Embryonic facial prominence (tissue), 1 donor: Measurements from ENCODE around the gene UQCRH.
"Not testable (repeated sequence)": the region's sequence is repeated elsewhere in the genome, so short reads cannot be mapped to it uniquely, and the experiment has no call there.

Experiments
- DNase-seq: peaks from one replicate; pipeline ENCODE4 v3.0.0-alpha.2; 2016; ENCODE audit errors: extremely low spot score

UQCRH gene

DNA sequence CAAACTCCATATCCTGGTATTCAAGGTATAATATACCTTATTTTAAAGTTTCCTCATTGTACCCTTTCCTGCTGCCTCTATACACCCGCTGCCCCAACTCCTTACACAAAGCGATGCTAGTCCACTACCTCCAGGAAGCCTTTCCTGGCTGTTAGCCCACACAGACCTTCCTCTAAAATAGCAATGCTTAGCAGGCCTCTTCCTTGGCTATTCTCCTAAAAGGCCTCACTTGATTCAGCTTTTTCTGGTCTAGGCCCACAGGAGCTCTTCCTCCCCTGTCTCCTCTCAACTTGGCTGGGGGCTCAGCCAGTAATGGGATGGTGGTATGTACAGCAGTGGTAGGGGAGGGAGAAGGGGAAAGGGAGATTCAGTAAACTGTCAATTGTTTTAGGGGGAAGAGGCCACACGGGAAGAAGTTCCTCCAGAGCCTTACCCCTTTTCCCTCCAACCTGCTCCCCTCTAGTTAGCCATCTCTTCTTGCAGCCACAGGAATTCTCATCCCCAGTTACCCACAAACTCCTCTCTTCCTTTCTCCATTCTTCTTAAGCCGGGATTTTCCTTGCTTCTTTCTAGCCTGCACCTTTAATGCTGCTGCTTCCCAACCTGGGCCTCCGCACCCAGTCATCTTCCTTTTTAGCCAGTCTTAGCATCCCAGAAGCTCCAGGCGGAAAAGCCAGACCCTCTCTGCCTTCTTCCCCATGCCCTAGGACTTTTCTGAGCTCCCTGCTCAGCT lies 2.7 kb upstream of the UQCRH start:
- DNase-seq = no peak

DNA sequence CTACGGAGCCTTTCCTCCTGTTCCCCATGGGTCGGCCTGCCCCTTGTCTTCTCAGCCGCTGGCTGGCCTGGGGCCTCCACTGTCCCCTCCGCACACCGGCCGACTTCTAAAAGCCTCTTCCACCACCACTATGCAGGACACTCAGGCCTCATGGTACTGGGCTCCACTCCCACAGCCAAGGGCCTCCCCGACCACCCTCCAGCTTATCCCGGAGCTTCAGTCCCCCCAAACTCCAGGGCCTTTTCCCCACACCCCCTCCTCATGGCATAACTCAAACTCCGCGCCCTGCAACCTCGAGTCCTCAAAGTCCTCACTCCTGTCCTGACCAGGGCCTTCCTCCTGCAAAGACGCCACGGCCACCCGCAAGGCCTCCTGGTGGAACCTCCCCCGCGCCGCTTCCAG lies 2.1 kb upstream of the UQCRH start:
- no peak for DNase-seq

DNA sequence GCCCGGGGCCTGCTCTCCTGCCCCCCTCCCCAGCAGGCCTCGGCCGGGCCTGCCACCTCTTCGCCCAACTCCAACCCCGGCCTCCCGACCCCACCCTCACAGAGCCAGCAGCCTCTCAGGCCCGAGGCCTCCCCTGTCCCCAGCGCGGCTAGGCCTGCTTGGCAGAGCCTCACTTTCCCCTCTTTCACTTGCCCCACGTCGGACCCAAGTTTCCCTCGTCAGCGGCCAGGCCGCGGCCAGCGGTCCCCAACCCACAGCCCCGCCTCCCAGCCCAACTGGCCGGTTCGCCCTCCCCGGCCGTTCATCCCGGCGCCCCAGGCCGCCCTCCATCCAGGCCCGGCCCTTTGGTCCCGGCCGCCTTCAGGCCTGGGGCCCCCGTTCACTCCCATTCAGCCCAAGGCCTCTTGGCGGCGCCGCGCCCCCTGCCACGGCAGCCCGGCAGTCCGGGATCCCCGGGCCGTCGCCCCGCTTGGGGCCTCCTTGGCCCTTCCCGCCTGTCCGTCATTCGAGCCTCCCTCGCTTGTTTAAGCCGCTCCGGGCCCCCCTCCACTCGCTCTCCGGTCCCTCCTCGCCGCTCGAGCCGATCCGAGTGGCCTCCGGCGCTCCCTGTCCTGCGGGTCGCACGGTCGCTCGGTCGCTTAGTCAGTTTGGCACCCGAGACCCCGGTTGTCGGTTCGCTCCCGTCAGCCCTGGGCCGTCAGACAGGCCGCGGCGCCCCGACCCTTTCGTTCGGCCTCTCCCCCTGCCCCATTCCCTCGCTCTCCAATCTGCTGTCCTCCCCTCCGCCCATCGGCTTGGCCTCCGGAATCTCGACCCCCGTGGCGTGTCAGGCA lies 1.5 kb upstream of the UQCRH start:
- DNase-seq = no peak

DNA sequence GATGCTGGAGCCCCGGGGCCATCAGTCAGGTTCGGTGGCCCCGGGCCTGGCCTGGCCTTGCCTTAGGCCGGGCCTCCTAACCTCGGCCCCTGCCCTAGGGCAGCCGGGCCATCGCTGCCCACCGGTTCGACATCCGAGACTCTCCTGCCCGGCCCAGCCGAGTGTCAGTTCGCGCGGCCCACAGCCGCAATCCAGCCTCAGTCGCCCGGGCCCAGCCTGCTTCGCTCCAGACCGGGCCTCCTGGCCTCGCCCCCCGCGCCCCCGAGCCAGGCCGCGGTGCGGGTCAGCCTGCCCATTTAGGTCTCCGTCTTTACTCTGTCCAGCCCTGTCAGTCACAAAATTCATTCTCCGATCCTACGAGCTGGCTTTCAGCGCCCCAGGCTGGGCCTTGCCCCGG lies 859 bp upstream of the UQCRH start:
- DNase-seq = no peak

DNA sequence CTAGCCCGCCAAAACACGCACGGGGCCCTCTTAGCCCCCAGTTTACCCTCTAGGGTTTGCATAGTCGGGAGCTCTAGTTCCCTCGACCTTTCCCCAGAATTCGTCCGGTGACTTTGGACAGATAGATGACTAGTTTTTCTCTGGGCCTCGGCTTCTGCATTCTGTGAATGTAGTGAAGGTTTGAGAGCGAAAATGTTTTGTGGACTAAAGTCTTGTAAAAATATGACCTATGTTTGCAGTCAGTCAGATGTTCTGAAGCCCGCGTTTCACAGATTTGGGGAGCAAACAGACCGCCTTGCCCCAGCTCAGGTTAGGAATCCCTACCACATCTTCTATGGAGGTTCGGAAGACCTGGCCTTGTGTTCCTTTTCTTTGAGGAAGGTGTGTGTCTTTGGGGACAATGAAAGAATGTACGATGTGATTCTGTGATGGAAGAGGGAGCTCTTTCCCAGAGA lies 401 bp downstream of the UQCRH start:
- peak; percentile 7 for DNase-seq

DNA sequence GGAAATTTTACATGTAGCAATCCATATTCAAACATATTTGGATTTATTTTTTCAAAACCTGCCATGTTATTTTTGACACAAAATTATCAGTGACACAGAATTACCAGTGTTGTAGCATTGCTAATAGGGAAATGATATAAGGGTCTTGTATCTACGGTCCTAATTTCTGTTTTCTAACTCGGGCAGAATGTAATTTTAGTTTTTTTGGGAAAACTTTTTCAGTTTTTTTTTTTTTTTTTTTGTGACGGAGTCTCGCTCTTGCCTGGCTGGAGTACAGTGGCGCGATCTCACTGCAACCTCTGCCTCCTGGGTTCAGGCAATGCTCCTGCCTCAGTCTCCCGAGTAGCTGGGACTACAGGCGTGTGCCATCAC lies 2.6 kb downstream of the UQCRH start:
- no peak for DNase-seq

DNA sequence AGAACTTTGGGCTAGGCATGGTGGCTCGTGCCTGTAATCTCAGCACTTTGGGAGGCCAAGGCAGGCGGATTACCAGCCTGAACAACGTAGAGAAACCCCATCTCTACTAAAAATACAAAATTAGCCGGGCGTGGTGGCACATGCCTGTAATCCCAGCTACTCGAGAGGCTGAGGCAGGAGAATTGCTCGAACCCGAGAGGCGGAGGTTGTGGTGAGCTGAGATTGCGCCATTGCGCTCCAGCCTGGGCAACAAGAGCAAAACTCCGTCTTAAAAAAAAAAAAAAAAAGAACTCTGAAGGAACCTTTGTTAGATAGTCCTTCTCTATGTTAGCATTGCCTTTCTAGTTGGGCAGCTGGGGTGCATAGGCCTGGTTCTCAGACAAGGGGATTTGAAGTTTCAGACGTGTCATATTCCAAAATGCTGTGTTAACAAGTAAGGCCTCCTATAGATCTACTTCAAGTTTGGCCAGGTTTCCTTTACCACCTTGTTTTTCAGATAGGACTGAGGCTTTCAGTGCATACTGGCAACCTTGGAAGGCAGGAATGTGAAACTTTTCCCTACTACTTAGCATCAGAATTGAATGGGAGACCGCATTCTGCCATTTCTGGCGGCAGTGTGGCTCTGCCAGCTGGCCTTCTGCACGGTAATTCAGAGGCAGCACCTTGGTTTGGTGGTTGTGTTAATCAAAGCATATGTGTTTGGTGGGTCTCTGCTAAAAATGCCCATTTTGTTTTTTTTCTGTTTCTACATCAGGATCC lies 6.1 kb downstream of the UQCRH start:
- DNase-seq = no peak

DNA sequence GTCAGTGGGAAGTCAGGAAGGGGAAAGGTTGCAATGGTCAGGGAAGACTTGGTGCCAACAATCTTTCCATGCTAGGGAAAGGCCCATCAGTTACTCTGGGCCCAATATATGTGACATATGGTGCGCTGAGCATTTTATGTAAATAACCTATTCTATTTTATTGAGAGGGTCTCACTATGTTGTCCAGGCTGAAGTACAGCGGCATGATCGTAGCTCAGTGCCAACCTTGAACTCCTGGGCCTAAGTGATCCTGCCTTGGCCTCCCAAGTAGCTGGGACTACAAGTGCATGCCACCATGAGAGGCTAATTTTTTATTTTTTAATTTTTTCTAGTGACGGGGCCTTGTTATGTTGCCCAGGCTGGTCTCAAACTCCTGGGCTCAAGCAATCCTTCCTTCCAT lies 6.8 kb downstream of the UQCRH start:
- no peak for DNase-seq

DNA sequence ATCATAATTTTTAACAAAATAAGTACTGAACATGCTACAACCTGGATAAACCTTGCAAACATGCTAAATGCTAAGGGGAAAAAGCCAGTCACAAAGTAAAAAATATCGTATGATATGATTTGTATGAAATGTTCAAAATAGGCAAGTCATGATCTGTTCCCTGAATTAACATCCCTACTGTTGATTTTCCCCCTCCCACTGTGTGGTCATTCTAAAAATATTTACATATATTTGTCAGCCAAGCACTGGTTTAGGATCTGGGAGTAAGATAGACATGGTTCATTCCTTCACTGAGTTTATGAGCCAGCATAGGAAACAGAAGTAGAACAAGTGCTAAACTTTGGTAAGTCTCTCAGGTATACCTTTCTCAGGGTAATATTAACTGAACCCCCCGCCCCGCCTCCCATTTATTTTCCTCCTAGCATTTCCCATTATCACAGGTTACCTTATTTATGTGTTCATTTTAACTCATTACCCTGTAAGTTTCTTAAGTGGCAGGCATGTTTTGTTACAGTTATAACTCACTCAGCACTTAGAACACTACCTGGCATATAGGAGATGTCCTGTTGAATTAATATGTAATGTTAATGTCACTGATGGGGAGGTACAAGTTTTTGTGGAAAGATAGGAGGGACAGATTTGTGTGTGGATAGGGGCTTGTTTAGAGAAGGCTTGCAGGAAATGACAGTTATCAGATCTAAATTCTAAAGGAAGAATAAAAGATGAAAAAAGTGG lies 12.3 kb downstream of the UQCRH start:
- DNase-seq = no peak

DNA sequence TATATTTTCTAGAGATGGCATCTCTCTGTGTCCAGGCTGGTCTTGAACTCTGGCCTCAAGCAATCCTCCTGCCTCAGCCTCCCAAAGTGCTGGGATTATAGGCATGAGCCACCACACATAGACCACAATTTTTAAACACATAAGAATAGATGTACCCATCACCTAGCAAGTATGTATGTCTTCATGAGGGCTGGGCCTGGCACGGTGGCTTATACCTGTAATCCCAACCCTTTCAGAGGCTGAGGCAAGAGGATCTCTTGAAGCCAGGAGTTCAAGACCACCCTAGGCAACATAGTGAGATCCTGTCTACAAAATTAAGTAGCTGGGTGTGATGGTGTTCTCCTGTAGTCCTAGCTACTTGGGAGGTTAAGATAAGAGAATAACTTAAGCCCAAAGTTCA lies 13.8 kb downstream of the UQCRH start:
- DNase-seq = no peak

DNA sequence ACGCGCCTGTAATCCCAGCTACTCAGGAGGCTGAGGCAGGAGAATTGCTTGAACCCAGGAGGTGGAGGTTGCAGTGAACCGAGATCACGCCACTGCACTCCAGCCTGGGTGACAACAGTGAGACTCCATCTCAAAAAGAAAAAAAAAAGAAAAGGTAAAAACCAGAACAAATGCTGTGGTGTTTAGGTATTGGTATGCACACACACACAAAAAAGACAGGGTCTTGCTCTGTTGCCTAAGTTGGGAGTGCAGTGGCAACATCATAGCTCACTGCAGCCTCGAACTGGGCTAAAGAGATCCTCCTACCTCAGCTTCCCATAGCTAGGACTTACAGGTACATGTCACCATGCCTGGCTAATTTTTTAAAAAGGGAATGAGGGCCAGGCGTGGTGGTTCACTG lies 15.8 kb downstream of the UQCRH start:
- not testable (repeated sequence) for DNase-seq

DNA sequence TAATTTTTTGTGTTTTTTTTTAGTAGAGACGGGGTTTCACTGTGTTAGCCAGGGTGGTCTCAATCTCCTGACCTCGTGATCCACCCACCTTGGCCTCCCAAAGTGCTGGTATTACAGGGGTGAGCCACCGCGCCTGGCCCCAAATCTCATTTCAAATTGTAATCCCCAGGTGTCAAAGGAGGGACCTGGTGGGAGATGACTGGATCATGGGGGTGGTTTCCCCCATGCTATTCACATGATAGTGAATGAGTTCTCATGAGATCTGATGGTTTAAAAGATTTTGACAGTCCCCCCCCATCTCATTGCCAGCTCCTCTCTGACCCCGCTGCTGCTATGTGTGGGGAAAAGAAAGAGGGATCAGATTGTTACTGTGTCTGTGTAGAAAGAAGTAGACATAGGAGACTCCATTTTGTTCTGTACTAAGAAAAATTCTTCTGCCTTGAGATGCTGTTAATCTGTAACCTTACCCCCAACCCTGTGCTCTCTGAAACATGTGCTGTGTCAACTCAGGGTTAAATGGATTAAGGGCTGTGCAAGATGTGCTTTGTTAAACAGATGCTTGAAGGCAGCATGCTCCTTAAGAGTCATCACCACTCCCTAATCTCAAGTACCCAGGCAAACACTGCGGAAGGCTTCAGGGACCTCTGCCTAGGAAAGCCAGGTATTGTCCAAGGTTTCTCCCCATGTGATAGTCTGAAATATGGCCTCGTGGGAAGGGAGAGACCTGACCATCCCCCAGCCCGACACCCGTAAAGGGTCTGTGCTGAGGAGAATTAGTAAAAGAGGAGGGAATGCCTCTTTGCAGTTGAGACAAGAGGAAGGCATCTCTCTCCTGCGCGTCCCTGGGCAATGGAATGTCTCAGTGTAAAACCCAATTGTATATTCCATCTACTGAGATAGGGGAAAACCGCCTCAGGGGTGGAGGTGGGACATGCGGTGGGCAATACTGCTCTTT lies 16.7 kb downstream of the UQCRH start:
- not testable (repeated sequence) for DNase-seq

DNA sequence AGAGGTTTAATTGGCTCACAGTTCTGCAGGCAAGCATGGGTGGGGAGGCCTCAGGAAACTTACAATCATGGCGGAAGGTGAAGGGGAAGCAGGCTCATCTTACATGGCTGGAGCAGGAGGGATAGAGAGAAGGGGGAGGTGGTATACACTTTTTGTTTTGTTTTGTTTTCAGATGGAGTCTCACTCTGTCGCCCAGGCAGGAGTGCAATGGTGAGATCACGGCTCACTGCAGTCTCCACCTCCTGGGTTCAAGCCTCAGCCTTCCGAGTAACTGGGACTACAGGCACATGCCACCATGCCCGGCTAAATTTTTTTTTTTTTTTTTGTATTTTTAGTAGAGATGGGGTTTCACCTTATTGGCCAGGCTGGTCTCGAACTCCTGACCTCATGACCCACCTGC lies 18.7 kb downstream of the UQCRH start:
- DNase-seq = not testable (repeated sequence)

DNA sequence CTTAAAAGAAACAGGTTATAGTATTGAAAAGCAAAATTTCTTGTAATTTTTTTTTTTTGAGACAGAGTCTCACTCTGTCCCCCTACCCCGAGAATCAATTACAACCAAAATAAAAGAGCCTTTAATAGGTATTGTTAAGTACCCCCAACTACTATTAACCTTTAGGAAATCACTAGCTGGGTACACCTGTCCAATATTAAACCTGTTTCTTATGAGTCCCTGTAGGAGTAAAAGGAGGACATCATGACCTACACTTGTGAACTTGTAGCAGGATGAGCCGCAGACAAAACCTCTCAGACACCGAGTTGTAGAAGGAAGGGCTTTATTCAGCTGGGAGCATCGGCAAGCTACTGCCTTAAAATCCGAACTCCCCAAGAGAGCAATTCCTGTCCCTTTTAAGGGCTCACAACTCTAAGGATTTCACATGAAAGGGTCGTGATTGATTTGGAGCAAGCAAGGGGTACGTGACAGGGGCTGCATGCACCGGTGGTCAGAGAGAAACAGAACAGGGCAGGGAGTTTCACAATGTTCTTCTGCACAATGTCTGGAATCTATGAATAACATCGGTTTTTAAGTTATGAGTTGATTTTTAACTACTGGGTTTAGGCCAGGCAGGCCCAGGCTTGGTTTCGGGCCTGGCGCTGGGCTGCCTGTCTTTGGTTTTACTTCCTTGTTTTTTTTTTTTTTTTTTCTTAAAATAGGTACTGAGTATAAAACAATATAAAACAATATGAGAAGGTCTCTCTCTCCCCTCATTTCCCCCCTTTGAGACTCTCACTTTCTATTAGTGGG lies 22.0 kb downstream of the UQCRH start:
- not testable (repeated sequence) for DNase-seq

DNA sequence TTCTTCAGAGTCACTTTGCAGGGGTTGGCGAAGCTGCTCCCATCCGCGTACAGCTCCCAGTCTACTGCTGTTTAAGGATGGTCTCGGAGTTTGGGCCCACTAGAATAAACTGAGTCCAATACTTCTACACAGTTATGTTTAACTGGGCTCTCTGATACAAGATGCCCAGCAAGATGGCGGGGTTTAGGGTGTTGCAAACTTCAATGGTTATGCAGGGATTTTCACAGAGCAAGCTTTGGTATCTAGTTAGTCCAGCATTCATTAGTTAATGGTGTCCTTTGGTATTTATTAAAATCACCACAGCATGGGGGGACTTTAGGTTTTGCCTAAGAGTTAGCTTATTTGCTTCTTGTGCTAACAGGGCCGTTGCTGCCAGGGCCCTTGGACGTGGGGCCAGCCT lies 24.7 kb downstream of the UQCRH start:
- DNase-seq = not testable (repeated sequence)

DNA sequence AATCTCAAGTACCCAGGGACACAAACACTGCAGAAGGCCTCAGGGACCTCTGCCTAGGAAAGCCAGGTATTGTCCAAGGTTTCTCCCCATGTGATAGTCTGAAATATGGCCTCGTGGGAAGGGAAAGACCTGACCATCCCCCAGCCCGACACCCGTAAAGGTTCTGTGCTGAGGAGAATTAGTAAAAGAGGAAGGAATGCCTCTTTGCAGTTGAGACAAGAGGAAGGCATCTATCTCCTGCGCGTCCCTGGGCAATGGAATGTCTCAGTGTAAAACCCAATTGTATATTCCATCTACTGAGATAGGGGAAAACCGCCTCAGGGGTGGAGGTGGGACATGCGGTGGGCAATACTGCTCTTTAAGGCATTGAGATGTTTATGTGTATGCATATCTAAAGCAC lies 26.3 kb downstream of the UQCRH start:
- not testable (repeated sequence) for DNase-seq

DNA sequence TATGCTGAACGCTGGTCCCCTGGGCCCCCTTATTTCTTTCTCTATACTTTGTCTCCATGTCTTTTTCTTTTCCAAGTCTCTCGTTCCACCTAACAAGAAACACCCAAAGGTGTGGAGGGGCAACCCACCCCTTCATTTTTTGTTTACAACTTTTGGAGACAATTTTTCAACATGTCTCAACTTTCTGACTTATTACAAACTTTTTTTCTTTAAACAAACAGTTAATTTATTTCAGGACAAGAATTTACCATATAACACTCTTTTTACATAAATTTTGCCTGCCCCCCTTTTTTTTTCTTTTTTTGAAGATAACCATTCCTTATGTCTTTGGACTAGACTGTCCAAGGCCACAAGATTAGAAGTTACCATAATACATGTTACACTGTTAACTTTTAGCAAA lies 26.9 kb downstream of the UQCRH start:
- not testable (repeated sequence) for DNase-seq

DNA sequence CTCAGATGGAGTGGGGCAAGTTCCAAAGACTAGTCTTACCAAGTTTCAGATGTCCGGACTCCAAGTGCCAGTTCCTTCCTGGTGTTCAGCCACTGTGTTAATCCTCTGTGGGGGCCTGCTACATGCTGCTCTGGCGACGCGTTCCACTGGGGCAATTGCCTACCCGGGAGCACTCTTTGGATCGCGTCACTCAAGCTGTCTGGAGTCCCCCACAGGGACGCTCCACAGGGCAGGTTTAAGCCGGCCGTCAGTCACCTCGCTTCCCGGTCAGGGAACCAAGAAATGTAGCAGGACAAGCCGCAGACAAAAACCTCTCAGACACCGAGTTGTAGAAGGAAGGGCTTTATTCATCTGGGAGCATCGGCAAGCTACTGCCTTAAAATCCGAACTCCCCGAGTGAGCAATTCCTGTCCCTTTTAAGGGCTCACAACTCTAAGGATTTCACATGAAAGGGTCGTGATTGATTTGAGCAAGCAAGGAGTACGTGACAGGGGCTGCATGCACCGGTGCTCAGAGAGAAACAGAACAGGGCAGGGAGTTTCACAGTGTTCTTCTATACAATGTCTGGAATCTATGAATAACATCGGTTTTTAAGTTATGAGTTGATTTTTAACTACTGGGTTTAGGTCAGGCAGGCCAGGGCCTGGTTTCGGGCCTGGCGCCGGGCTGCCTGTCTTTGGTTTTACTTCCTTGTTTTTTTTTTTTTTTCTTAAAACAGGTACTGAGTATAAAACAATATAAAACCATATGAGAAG lies 28.5 kb downstream of the UQCRH start:
- DNase-seq = not testable (repeated sequence)
